ENCODE results near the gene ORMDL3.

DNA sequence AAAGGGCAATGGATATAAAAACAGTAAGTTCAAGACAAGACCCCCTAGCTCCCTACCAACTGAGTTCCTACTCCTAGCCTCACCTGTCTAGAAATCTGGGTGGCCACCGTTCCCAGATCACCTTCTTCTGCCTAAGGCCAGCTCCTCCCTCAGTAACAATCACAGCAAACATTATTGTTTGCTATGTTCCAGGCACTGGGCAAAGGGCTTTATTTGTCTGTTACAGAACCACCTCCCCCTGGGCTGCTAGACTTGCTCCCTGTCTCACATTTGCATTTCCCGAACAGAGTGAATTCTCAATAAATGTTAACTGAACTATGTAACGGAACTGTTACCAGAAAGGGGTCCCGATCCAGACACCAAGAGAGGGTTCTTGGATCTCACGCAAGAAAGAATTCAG, 6.9 kb upstream of the ORMDL3 start:
- TF ChIP-seq, protein P1, sequence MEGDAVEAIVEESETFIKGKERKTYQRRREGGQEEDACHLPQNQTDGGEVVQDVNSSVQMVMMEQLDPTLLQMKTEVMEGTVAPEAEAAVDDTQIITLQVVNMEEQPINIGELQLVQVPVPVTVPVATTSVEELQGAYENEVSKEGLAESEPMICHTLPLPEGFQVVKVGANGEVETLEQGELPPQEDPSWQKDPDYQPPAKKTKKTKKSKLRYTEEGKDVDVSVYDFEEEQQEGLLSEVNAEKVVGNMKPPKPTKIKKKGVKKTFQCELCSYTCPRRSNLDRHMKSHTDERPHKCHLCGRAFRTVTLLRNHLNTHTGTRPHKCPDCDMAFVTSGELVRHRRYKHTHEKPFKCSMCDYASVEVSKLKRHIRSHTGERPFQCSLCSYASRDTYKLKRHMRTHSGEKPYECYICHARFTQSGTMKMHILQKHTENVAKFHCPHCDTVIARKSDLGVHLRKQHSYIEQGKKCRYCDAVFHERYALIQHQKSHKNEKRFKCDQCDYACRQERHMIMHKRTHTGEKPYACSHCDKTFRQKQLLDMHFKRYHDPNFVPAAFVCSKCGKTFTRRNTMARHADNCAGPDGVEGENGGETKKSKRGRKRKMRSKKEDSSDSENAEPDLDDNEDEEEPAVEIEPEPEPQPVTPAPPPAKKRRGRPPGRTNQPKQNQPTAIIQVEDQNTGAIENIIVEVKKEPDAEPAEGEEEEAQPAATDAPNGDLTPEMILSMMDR (conservative IDR thresholded peaks at IDR 0.05; ENCODE audit: low read length): no peak
- no peak for TF ChIP-seq EZH2phosphoT487 (IDR thresholded peaks at IDR 0.05; ENCODE audit: borderline replicate concordance, low read depth, low read length)
